Endothelial cell (in vitro differentiated cells): ENCODE measurements around the gene KRTAP19-7. TPM values are rescaled to one million over a fixed set of nuclear protein-coding genes. Genes with fewer than 3 reads are reported as not detected.

Experiments
- DNase-seq: peaks from one replicate; pipeline ENCODE4 v3.0.0; 2021; ENCODE audit warnings: low spot score
- H3K27ac Mint-ChIP-seq: one replicate; pipeline ENCODE4 v1.8.0; 2021; ENCODE audit warnings: mixed read lengths, inconsistent platforms; ENCODE audit not compliant: unreplicated experiment
- H3K27me3 Mint-ChIP-seq: one replicate; pipeline ENCODE4 v1.8.0; 2021; ENCODE audit warnings: mild to moderate bottlenecking, moderate library complexity, mixed read lengths, inconsistent platforms; ENCODE audit not compliant: unreplicated experiment
- H3K36me3 Mint-ChIP-seq: one replicate; pipeline ENCODE4 v1.8.0; 2021; ENCODE audit warnings: mild to moderate bottlenecking, low read depth, mixed read lengths, inconsistent platforms; ENCODE audit not compliant: unreplicated experiment
- H3K4me1 Mint-ChIP-seq: one replicate; pipeline ENCODE4 v1.8.0; 2021; ENCODE audit warnings: mild to moderate bottlenecking, mixed read lengths, inconsistent platforms; ENCODE audit not compliant: unreplicated experiment
- H3K4me3 Mint-ChIP-seq: one replicate; pipeline ENCODE4 v1.8.0; 2021; ENCODE audit warnings: mild to moderate bottlenecking, mixed read lengths, inconsistent platforms; ENCODE audit not compliant: unreplicated experiment
- H3K9me3 Mint-ChIP-seq: one replicate; pipeline ENCODE4 v1.8.0; 2021; ENCODE audit warnings: mixed read lengths, inconsistent platforms; ENCODE audit not compliant: unreplicated experiment
- CTCF ChIP-seq: fragments of 200-600 bp; sonication (generic); IDR thresholded peaks from one replicate; pipeline ENCODE4 v1.5.0; 2021; ENCODE audit warnings: antibody characterized with exemption; ENCODE audit not compliant: unreplicated experiment
- long read RNA-seq: library from polyadenylated mRNA; unstranded; transcript quantifications from one replicate; pipeline ENCODE4 v2.0.0, GENCODE V29; 2020; ENCODE audit not compliant: unreplicated experiment
- total RNA-seq: library from RNA; stranded (reverse); fragmentation: NEBNext Ultra II Directional; extraction: Animal tissue kit (Norgen Biotek cat#: 25700); gene quantifications from one replicate; pipeline ENCODE4 v1.2.1, GENCODE V29; 2021; ENCODE audit not compliant: unreplicated experiment

KRTAP19-7 gene
- not detected for total RNA-seq
- long read RNA-seq: 0 reads

GRCh38 chr21:30561264-30561895, at the start of gene KRTAP19-7:
Gene KRTAP19-7 (minus strand): TSS chr21:30561314. CDS start chr21:30561289, 25 bp downstream.
- Mint-ChIP-seq H3K4me1 (peaks cover 7% of the 10 kb centered on the region), H3K9me3 (no peaks in the 10 kb centered on the region), H3K27me3 (peaks cover 2% of the 10 kb centered on the region), H3K27ac (no peak within 1 kb of the TSS), H3K36me3 (no peaks in the 10 kb centered on the region), H3K4me3 (no peak within 1 kb of the TSS)
- TF ChIP-seq CTCF: no peak
- no peak for DNase-seq

GRCh38 chr21:30605968-30606367, 44.9 kb upstream of the KRTAP19-7 start:
- Mint-ChIP-seq H3K27ac (no peak overlapping the region), H3K27me3 (peaks cover 3% of the 10 kb centered on the region), H3K36me3 (no peaks in the 10 kb centered on the region), H3K4me3 (no peak overlapping the region), H3K9me3 (no peaks in the 10 kb centered on the region), H3K4me1 (no peaks in the 10 kb centered on the region)
- TF ChIP-seq CTCF: no peak
- DNase-seq: no peak

- Mint-ChIP-seq H3K4me3 (no peak within 1 kb of the TSS), H3K27me3 (peaks cover 3% of the 10 kb centered on the region), H3K4me1 (no peaks in the 10 kb centered on the region), H3K27ac (no peak within 1 kb of the TSS), H3K9me3 (no peaks in the 10 kb centered on the region), H3K36me3 (no peaks in the 10 kb centered on the region)
- TF ChIP-seq CTCF: no peak
- DNase-seq: no peak
These were observed 39.7 kb upstream of the KRTAP19-7 start, which contains the start of gene KRTAP22-1 for GRCh38 chr21:30600787-30601186. Gene KRTAP22-1 (plus strand): TSS chr21:30601087.

GRCh38 chr21:30598802-30599201, 37.7 kb upstream of the KRTAP19-7 start, which contains the start of gene KRTAP6-2:
Gene KRTAP6-2 (minus strand): TSS chr21:30598902. CDS start chr21:30598874, 28 bp downstream.
- H3K4me1 Mint-ChIP-seq: no peaks in the 10 kb centered on the region
- no peaks in the 10 kb centered on the region for H3K9me3 Mint-ChIP-seq
- no peak for DNase-seq
- no peak within 1 kb of the TSS for H3K27ac Mint-ChIP-seq
- TF ChIP-seq CTCF: no peak
- no peak within 1 kb of the TSS for H3K4me3 Mint-ChIP-seq
- peaks cover 3% of the 10 kb centered on the region for H3K27me3 Mint-ChIP-seq
- H3K36me3 Mint-ChIP-seq: no peaks in the 10 kb centered on the region

GRCh38 chr21:30592140-30592539, 31.0 kb upstream of the KRTAP19-7 start, which contains the start of gene KRTAP6-3:
Gene KRTAP6-3 (plus strand): TSS chr21:30592440. CDS start chr21:30592446, 6 bp downstream.
- H3K36me3 Mint-ChIP-seq: no peaks in the 10 kb centered on the region

More at GRCh38 chr21:30592140-30592539, 31.0 kb upstream of the KRTAP19-7 start, which contains the start of gene KRTAP6-3:
- Mint-ChIP-seq H3K27ac (no peak within 1 kb of the TSS), H3K27me3 (no peaks in the 10 kb centered on the region), H3K4me3 (no peak within 1 kb of the TSS), H3K9me3 (no peaks in the 10 kb centered on the region), H3K4me1 (no peaks in the 10 kb centered on the region)
- TF ChIP-seq CTCF: no peak
- no peak for DNase-seq
